GM18505 (cell line): ENCODE data around the gene CNPY3.
"Not testable (repeated sequence)": the region's sequence is repeated elsewhere in the genome, so short reads cannot be mapped to it uniquely, and the experiment has no call there.

Experiments used
- ATAC-seq: cut with Tn5 transposase; IDR thresholded peaks from one replicate; pipeline ENCODE4 v1.9.1; 2021; ENCODE audit not compliant: unreplicated experiment
- POLR2A ChIP-seq: IDR thresholded peaks from 4 replicates; pipeline ENCODE4 v1.6.1; 2011; ENCODE audit warnings: borderline replicate concordance; ENCODE audit not compliant: insufficient read depth, insufficient read length; ENCODE audit errors: extremely low read depth

The CNPY3 gene

GRCh38 chr6:42936398-42936797 lies 7.1 kb downstream of the CNPY3 start:
- TF ChIP-seq POLR2A = no peak
- ATAC-seq = no peak

DNA sequence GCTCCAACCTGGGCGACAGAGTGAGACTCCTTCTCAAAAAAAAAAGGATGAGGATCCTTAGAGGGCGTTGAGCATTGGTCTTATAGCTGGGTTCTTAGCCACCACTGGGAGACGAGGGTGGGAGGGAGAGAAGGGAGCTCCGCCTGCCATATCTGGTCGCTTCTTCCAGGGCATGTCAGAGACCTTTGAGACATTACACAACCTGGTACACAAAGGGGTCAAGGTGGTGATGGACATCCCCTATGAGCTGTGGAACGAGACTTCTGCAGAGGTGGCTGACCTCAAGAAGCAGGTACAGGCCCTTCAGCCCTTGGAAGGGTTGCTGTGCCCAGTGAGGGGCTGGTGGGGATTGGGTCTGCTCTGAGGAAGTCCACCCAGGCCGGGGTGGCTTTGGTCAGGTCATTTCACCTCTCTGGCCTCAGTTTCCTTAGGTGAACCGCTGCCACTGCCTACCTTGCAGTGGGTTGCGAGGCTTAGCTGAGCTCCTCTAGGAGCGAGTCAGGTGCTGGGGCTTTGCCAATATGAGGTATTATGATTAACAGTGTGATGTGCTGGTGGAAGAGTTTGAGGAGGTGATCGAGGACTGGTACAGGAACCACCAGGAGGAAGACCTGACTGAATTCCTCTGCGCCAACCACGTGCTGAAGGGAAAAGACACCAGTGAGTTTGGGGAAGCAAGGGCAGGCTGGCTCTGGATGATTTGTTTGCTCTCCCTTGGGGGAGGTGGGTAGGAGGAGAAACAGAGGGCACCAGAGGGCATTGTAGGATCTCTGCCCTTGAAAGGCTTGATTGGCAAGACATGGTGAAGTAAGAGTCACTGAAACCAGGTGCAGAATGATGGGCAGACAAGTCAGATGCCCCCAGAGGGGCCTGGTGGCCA lies 8.5 kb downstream of the CNPY3 start:
- TF ChIP-seq POLR2A = no peak

GRCh38 chr6:42938428-42938796 lies 9.1 kb downstream of the CNPY3 start:
- TF ChIP-seq POLR2A = no peak
- no peak for ATAC-seq

More for the DNA sequence above, 8.5 kb downstream of the CNPY3 start:
- no peak for ATAC-seq

DNA sequence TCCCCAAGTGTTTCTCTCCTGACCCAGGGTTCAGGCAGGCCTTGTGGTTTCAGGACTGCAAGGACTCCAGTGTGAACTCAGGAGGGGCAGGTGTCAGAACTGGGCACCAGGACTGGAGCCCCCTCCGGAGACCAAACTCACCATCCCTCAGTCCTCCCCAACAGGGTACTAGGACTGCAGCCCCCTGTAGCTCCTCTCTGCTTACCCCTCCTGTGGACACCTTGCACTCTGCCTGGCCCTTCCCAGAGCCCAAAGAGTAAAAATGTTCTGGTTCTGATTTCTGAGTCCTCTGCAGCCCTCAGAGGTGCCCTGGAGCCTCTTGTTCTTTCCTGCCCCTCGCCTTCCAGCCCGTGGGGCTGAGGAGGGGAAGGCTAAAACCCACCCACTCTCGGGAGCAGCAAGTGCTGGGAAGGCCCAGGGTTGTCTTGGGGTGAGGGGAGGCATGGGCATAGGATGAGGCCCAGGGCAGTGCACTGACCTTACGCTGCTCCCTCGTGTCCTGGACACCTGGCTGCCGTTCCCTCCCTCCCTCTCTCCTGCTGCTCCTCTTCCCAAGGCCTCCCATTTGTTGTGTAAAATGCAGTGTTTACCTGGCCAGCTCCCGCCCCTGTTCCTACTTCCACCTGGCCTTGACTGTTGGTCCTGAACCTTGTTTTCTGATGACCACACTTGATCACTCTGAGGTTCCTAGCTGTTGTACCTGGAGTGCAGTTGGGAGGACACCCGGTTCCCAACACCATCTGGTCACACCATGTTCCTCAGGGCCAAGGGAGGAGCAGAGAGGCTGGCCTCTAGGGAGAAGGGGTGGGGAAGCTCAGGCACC lies 9.9 kb downstream of the CNPY3 start:
- no peak for TF ChIP-seq POLR2A

GRCh38 chr6:42939810-42940167 lies 10.5 kb downstream of the CNPY3 start:
- no peak for TF ChIP-seq POLR2A

More for the DNA sequence above, 9.9 kb downstream of the CNPY3 start:
- ATAC-seq = no peak

GRCh38 chr6:42940493-42941045 lies 11.3 kb downstream of the CNPY3 start:
- TF ChIP-seq POLR2A = no peak
- no peak for ATAC-seq

More at GRCh38 chr6:42939810-42940167, 10.5 kb downstream of the CNPY3 start:
- no peak for ATAC-seq

- ATAC-seq = not testable (repeated sequence)
Observed at GRCh38 chr6:42941356-42941755, 12.1 kb downstream of the CNPY3 start.

- no peak for ATAC-seq
- TF ChIP-seq POLR2A = no peak
Observed at GRCh38 chr6:42942444-42942843, 13.2 kb downstream of the CNPY3 start.

DNA sequence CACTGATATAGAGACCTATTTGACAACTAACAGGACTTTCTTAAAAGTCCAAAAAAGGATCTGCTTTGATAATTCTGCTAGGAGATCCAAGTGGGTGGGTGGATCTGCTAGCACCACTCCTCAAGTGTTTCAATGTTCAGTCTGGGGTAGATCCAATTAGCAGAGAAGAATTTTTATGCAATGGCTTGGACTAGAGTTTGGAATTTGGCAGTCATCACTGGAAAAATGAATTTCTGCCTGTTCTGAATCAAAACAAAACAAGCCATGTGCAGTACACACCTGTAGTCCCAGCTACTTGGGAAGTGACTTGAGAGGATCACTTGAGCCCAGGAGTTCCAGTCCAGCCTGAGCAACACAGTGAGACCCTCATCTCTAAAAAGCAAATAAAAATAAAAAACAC lies 18.7 kb downstream of the CNPY3 start:
- no peak for TF ChIP-seq POLR2A
- ATAC-seq = no peak

GRCh38 chr6:42952389-42952788 lies 23.1 kb downstream of the CNPY3 start:
- ATAC-seq = no peak
- TF ChIP-seq POLR2A = no peak

- ATAC-seq = not testable (repeated sequence)
Observed at GRCh38 chr6:42954405-42954804, 25.1 kb downstream of the CNPY3 start.

GRCh38 chr6:42958125-42958524 lies 28.8 kb downstream of the CNPY3 start:
- no peak for TF ChIP-seq POLR2A
- no peak for ATAC-seq

DNA sequence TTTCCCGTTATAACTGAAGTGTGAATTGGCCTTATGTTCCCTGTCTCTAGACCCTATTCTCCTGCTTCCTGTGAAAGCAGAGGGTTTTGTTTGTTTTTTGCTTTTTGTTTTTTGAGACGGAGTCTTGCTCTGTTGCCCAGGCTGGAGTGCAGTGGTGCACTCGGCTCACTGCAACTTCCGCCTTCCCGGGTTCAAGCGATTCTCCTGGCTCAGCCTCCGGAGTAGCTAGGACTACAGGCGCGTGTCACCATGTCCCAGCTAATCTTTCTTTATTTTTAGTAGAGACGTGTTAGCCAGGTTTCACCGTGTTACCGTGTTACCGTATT lies 30.6 kb downstream of the CNPY3 start:
- no peak for ATAC-seq
- TF ChIP-seq POLR2A = no peak
